ENCODE results near the gene ZNF473. TPM values are rescaled to one million over a fixed set of nuclear protein-coding genes. Genes with fewer than 3 reads are reported as not detected.

Gene ZNF473
- polyA plus RNA-seq, 2 of the 4 experiments (the other 2 are of a cell fraction), result 6.9 to 17.0 TPM

- ChIA-PET POLR2A (no interaction called here), CTCF (interaction anchor here (1.2 to 2.1 kb wide), 4 partner anchors 11 to 289 kb away, joined by 4 to 5 read pairs (median 4); partner anchors contain the start of gene KCNC3)
- H3K4me1 ChIP-seq, result no peaks in the 10 kb centered on the region
- 98% methylated on average over 3 of the region's 3 CpGs for WGBS (ENCODE audit: missing lambda C conversion rate)
- H3K27ac ChIP-seq, result no peak overlapping the region
- no peak for FAIRE-seq
- H3K4me2 ChIP-seq, result no peak overlapping the region
- H3K4me3 ChIP-seq, result no peak overlapping the region
- H3K9me3 ChIP-seq, result peaks cover 86% of the 10 kb centered on the region
- no peak for TF ChIP-seq KDM5A (IDR thresholded peaks at IDR 0.05)
- TF ChIP-seq KDM1A (IDR thresholded peaks at IDR 0.05; ENCODE audit: low read depth), result no peak
- TF ChIP-seq JUN (IDR thresholded peaks at IDR 0.05), result no peak
- TF ChIP-seq GATA3 (IDR thresholded peaks at IDR 0.05; ENCODE audit: borderline replicate concordance), result no peak
- no peak for TF ChIP-seq TFCP2L1 (CRISPR knock-in tag; IDR thresholded peaks at IDR 0.05)
- TF ChIP-seq CHD2 (IDR thresholded peaks at IDR 0.05; ENCODE audit: low read length, partially characterized antibody), result no peak
- no peak for TF ChIP-seq HMGXB4 (CRISPR knock-in tag; IDR thresholded peaks at IDR 0.05; ENCODE audit: borderline replicate concordance)
- no peak for TF ChIP-seq BCL3 (IDR thresholded peaks at IDR 0.05)
- TF ChIP-seq NPAS2 (CRISPR knock-in tag; IDR thresholded peaks at IDR 0.05; ENCODE audit: borderline replicate concordance), result no peak
- DNase-seq (ENCODE audit: low read depth in 1 of 2, low spot score in 1 of 2), result no peak
- ATAC-seq, result no peak
Observed at GRCh38 chr19:50039968-50040367, 14.2 kb downstream of the ZNF473 start.

GRCh38 chr19:50040967-50041366 is 15.2 kb downstream of the ZNF473 start:
- 92% methylated on average over 6 of the region's 6 CpGs for WGBS (ENCODE audit: missing lambda C conversion rate)
- Histone ChIP-seq H3K4me2 (no peak overlapping the region), H3K27ac (no peak overlapping the region), H3K4me1 (no peaks in the 10 kb centered on the region), H3K4me3 (no peak overlapping the region), H3K9me3 (peaks cover 93% of the 10 kb centered on the region)
- CTCF ChIA-PET, result interaction anchor here (1.3 to 2.1 kb wide), 3 partner anchors 25 to 288 kb away, joined by 3 to 4 read pairs (median 4); partner anchors contain the start of gene KCNC3
- POLR2A ChIA-PET, result no interaction called here
- DNase-seq (ENCODE audit: low read depth in 1 of 2, low spot score in 1 of 2) (no peak), ATAC-seq (no peak), FAIRE-seq (no peak)
- TF ChIP-seq PHF8 (IDR thresholded peaks at IDR 0.05; ENCODE audit: borderline replicate concordance, low read depth) (no peak), HOXB5 (CRISPR knock-in tag; IDR thresholded peaks at IDR 0.05) (no peak), CHD2 (IDR thresholded peaks at IDR 0.05; ENCODE audit: low read length, partially characterized antibody) (no peak), ESRRA (IDR thresholded peaks at IDR 0.05; ENCODE audit: borderline replicate concordance, low read length) (no peak), HEYL (CRISPR knock-in tag; IDR thresholded peaks at IDR 0.05) (no peak), HOXB13 (CRISPR knock-in tag; IDR thresholded peaks at IDR 0.05; ENCODE audit: low read depth) (no peak), NFE2L2 (conservative IDR thresholded peaks at IDR 0.05; ENCODE audit: low read length) (no peak), EHMT2 (IDR thresholded peaks at IDR 0.05; ENCODE audit: low read depth) (no peak), RFX5 (IDR thresholded peaks at IDR 0.05) (no peak)

- H3K4me1 ChIP-seq, result no peaks in the 10 kb centered on the region
- TF ChIP-seq ATOH8 (CRISPR knock-in tag; IDR thresholded peaks at IDR 0.05; ENCODE audit: low read depth) (no peak), JUNB (IDR thresholded peaks at IDR 0.05) (no peak), ZSCAN20 (CRISPR knock-in tag; IDR thresholded peaks at IDR 0.05) (no peak), MAX (IDR thresholded peaks at IDR 0.05) (no peak), BHLHE40 (IDR thresholded peaks at IDR 0.05; ENCODE audit: low read depth, low read length) (no peak), MAFK (IDR thresholded peaks at IDR 0.05; ENCODE audit: partially characterized antibody) (peak; percentile 87), E2F6 (IDR thresholded peaks at IDR 0.05; ENCODE audit: borderline replicate concordance, low read depth) (no peak), ZC3H11A (IDR thresholded peaks at IDR 0.05) (no peak)
- WGBS (ENCODE audit: missing lambda C conversion rate), result 92% methylated on average over 6 of the region's 6 CpGs
- ChIA-PET POLR2A (no interaction called here), CTCF (interaction anchor here (1.3 to 2.3 kb wide), 2 partner anchors 11 to 26 kb away, joined by 3 to 9 read pairs; no protein-coding TSS in a partner anchor)
- H3K4me3 ChIP-seq, result no peak overlapping the region
- ATAC-seq, result no peak
- FAIRE-seq, result no peak
- H3K4me2 ChIP-seq, result no peak overlapping the region
- H3K27ac ChIP-seq, result no peak overlapping the region
- H3K9me3 ChIP-seq, result peaks cover 96% of the 10 kb centered on the region
- DNase-seq (ENCODE audit: low read depth in 1 of 2, low spot score in 1 of 2), result no peak
Observed at GRCh38 chr19:50042363-50043024, 16.7 kb downstream of the ZNF473 start.

All from A549 (cell line).